Right lobe of liver (tissue), 6 donors: Measurements from ENCODE around the gene UBAC2. TPM values are rescaled to one million over a fixed set of nuclear protein-coding genes. Genes with fewer than 3 reads are reported as not detected.

Experiments
- ATAC-seq, 4 donors: fragments of 200-7000 bp; cut with Tn5 transposase; one replicate each; pipeline ENCODE4 v1.9.1; 2020; ENCODE audit warnings: mild to moderate bottlenecking in 4 of 4, moderate library complexity in 4 of 4
- DNase-seq, 3 donors: peaks; one replicate each; pipeline ENCODE4 v3.0.0-alpha.2; 2020
- H3K27ac ChIP-seq, 3 donors: fragments of 200-600 bp; one replicate each; pipeline ENCODE4 v1.8.0; 2022
- H3K27me3 ChIP-seq, 2 donors: fragments of 200-600 bp; one replicate each; pipeline ENCODE4 v1.8.0; 2022
- H3K36me3 ChIP-seq, 4 donors: fragments of 200-600 bp; sonication (generic) in 1 of 4; one replicate each; pipeline versions ENCODE4 v1.5.1 to v1.8.0; 2017 to 2022; ENCODE audit warnings: control low read depth in 1 of 4
- H3K4me1 ChIP-seq, 4 donors: fragments of 200-600 bp; sonication (generic) in 1 of 4; one replicate each; pipeline versions ENCODE4 v1.5.1 to v1.8.0; 2017 to 2022; ENCODE audit warnings: control low read depth in 1 of 4
- H3K4me3 ChIP-seq, 3 donors: fragments of 200-600 bp; one replicate each; pipeline ENCODE4 v1.8.0; 2022
- H3K9me3 ChIP-seq, 4 donors: fragments of 200-600 bp; sonication (generic) in 1 of 4; one replicate each; pipeline versions ENCODE4 v1.5.1 to v1.8.0; 2017 to 2022; ENCODE audit warnings: control low read depth in 1 of 4
- POLR2A ChIP-seq: fragments of 450-650 bp; IDR thresholded peaks from one replicate; pipeline ENCODE4 v1.6.1; 2017; ENCODE audit warnings: antibody characterized with exemption, mild to moderate bottlenecking
- WGBS: methylation state at CpG from one replicate; pipeline ENCODE4 v1.1.6; 2018; ENCODE audit warnings: low coverage, low lambda C conversion rate; ENCODE audit not compliant: insufficient coverage; ENCODE audit errors: missing lambda C conversion rate; 5-methylcytosine and 5-hydroxymethylcytosine counted together
- intact Hi-C, 2 donors: fragments of 100-400 bp; cut with DNase I; formaldehyde crosslinking; loops; one replicate each; pipeline versions ENCODE4 v1.11.2 to v1.14.1; 2022
- total RNA-seq, 6 experiments: library from RNA; depleted of rRNA in 2 of 6; stranded (reverse); fragments of >200 nt in 2 of 6; fragmentation: NEBNext Ultra II Directional in 3 of 6; extraction: Animal tissue kit (Norgen Biotek cat#: 25700) in 3 of 6; gene quantifications; one replicate each; pipeline versions ENCODE4 v1.1.0 to v1.2.4, GENCODE V29; 2016 to 2023
- TF ChIP-seq, protein P1 (sequence below), 4 donors: fragments of 200-600 bp in 3 of 4; fragments of 450-650 bp in 1 of 4; IDR thresholded peaks; one replicate each; pipeline versions ENCODE4 v1.5.1 to v1.8.0; 2016 to 2022; ENCODE audit warnings: antibody characterized with exemption in 4 of 4, mild to moderate bottlenecking in 2 of 4
- donor health status: DM: no; HTN: yes; CAD: no.
- donor health status: DM: no; HTN: no; CAD: no.
- donor health status: DM: no; HTN: no; CAD: no.
- donor health status: DM: no; HTN: yes; CAD: no.
- donor health status: DM: no; HTN: yes; CAD: no.

The UBAC2 gene
- total RNA-seq, 6 experiments from 2014 or later: 30.2 to 45.0 (median 37.0) TPM

DNA sequence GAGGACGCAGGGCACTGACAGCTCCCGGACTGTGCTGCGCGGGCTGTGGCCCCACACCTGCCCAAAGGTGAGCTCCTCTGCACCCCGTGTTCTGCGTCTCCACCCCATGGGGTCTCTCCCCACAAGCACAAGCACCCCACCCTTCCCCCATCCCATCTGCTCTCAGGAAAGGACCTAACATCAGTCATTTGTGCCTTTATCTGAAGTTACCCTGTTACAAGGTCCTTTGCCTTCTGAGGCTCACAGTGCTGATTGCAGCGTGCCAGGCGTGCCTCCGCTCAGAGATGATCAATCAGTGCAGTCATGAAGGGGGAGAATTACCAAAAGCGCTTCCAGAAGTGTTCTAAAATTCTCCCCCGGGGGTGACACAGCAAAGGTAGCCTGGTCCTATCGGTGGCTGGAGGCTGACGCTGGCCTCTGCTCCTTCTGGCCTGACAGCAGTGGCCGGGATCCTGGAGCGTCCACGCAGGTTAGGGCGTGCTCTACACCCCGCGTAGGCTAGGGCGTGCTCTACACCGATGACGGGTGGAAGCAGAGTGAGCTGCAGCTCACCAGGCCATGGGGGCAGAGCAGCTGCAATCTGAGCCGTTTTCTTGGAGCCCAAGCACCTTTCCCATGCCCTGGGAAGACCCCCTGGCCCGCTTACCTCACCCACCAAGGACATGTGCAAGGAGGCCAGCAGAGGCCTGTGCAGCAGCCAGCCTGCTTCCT lies 215.9 kb downstream of the UBAC2 start:
- no peaks in the 10 kb centered on the region for H3K4me1 ChIP-seq
- no peak overlapping the region for H3K27ac ChIP-seq
- WGBS: 90% methylated on average over 2 of the region's 24 CpGs
- ATAC-seq (no peak), DNase-seq (peak in 2 of 3 donors; percentile 37 to 50)
- no peaks in the 10 kb centered on the region for H3K9me3 ChIP-seq
- intact Hi-C loops: no loop called here
- no peaks in the 10 kb centered on the region for H3K36me3 ChIP-seq
- H3K27me3 ChIP-seq: no peaks in the 10 kb centered on the region
- no peak for TF ChIP-seq POLR2A
- TF ChIP-seq, protein P1, sequence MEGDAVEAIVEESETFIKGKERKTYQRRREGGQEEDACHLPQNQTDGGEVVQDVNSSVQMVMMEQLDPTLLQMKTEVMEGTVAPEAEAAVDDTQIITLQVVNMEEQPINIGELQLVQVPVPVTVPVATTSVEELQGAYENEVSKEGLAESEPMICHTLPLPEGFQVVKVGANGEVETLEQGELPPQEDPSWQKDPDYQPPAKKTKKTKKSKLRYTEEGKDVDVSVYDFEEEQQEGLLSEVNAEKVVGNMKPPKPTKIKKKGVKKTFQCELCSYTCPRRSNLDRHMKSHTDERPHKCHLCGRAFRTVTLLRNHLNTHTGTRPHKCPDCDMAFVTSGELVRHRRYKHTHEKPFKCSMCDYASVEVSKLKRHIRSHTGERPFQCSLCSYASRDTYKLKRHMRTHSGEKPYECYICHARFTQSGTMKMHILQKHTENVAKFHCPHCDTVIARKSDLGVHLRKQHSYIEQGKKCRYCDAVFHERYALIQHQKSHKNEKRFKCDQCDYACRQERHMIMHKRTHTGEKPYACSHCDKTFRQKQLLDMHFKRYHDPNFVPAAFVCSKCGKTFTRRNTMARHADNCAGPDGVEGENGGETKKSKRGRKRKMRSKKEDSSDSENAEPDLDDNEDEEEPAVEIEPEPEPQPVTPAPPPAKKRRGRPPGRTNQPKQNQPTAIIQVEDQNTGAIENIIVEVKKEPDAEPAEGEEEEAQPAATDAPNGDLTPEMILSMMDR (IDR thresholded peaks at IDR 0.05): no peak
- no peak overlapping the region for H3K4me3 ChIP-seq

DNA sequence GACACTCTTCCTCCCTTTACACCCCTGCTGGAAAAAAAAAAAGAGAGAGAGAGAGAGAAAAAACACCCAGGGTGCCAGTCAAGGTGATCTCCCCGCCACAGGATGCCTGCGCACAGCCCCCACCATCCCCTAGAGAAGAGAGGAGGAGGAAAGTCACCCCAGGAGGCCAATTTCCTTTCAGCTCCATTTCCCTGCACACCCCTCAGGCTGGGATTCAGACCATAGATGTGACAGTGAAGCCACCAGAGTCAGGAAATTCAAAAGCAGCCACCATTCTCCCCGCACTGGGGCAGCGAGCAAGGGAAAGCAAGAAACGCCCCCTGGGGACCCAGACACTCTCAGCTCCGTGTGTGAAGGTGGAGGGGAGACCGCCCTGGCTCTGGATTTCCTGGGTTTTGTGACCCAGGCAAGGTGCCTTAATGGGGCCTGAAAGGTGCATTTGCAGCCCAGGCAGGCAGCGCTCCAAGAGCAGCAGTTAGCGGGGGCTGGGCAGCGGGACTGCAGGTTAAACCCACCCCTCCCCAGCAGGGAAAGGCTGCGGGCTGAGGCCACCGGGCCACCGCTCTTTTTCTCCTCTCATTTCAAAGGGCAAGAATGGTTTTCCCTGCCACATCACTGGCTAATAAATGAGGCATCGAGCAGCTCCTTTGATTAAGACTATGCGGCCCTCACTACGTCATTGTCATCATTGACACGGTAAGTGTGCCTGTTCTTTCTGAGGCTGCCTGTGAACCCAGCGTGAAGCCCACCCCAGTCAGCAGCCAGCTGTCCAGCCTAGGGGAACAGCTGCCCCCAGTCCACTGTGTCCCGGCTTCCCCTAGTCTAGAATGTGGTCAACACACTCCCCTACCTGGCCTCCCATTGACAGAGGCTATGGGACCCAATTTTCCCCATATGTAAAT lies 216.8 kb downstream of the UBAC2 start:
- no peaks in the 10 kb centered on the region for H3K9me3 ChIP-seq
- intact Hi-C loops: no loop called here
- H3K4me3 ChIP-seq: no peak overlapping the region
- no peak for TF ChIP-seq POLR2A
- TF ChIP-seq, protein P1 (IDR thresholded peaks at IDR 0.05): no peak
- DNase-seq: peak in 2 of 3 donors; percentile 28 to 30
- no peak overlapping the region for H3K27ac ChIP-seq
- ATAC-seq: no peak
- H3K36me3 ChIP-seq: no peaks in the 10 kb centered on the region
- H3K4me1 ChIP-seq: no peaks in the 10 kb centered on the region
- H3K27me3 ChIP-seq: no peaks in the 10 kb centered on the region
- WGBS: 77% methylated on average over 14 of the region's 19 CpGs

DNA sequence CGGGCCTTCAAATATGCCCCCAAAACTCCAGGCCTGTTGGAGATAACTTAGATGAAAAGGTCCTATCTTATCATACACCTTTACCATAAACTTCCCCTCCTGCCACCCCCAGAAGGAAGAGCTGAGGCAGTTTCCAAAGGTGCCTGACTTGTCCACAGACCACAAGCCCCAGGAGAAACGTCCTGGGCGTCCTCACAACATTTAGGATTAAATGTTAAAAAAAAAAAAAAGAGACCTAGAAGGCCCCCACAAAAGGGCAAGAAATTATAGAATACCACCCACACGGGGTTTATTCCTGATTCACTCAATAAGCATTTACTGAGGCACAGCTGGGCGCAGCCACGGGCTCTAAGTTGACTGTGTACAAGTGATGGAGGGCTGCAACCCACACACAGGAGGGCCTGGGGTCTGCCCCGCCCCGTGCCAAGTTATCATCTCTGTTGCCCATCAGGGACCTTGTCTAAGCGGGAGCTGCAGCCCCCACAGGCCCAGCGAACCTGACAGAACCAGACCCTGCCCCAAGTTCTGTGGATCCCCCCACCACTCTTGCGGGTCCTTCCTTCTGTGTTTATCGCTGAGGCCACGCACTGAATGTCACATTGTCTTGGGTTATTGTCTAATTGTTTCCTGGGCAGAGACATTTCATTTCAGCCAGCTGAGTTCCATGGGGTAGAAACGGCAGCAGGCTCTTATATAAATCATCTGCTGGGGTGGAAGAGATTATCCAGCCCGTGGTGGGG lies 217.6 kb downstream of the UBAC2 start:
- H3K36me3 ChIP-seq: no peaks in the 10 kb centered on the region
- TF ChIP-seq POLR2A: no peak
- TF ChIP-seq, protein P1 (IDR thresholded peaks at IDR 0.05): no peak
- intact Hi-C loops: no loop called here
- WGBS: 34% methylated on average over 5 of the region's 15 CpGs
- no peaks in the 10 kb centered on the region for H3K9me3 ChIP-seq
- H3K27ac ChIP-seq: no peak overlapping the region
- DNase-seq: peak in 1 of 3 donors; percentile 29
- ATAC-seq: no peak
- no peaks in the 10 kb centered on the region for H3K4me1 ChIP-seq
- no peaks in the 10 kb centered on the region for H3K27me3 ChIP-seq
- no peak overlapping the region for H3K4me3 ChIP-seq

GRCh38 chr13:99418843-99419140 lies 218.1 kb downstream of the UBAC2 start:
- WGBS: 83% methylated on average over 3 of the region's 4 CpGs

More at GRCh38 chr13:99418843-99419140, 218.1 kb downstream of the UBAC2 start:
- no peaks in the 10 kb centered on the region for H3K9me3 ChIP-seq
- DNase-seq: peak in 1 of 3 donors; percentile 20
- intact Hi-C loops: no loop called here
- TF ChIP-seq, protein P1 (IDR thresholded peaks at IDR 0.05): no peak
- TF ChIP-seq POLR2A: no peak
- H3K27ac ChIP-seq: no peak overlapping the region
- no peaks in the 10 kb centered on the region for H3K4me1 ChIP-seq
- H3K36me3 ChIP-seq: no peaks in the 10 kb centered on the region
- H3K27me3 ChIP-seq: no peaks in the 10 kb centered on the region
- no peak overlapping the region for H3K4me3 ChIP-seq
- ATAC-seq: no peak
